Testis (tissue), 3 donors: ENCODE results near the gene HIP1. TPM values are rescaled to one million over a fixed set of nuclear protein-coding genes. Genes with fewer than 3 reads are reported as not detected.
A peak's percentile ranks its signal among the peaks of the same experiment; 100 is the strongest.
"Not testable (repeated sequence)": the region's sequence is repeated elsewhere in the genome, so short reads cannot be mapped to it uniquely, and the experiment has no call there.

ENCODE experiments used
- DNase-seq: peaks from one replicate; pipeline ENCODE4 v3.0.0-alpha.2; 2019
- H3K27ac ChIP-seq, 2 donors: fragments of 200-600 bp; sonication (generic); one replicate each; pipeline ENCODE4 v1.5.1; 2019
- H3K27me3 ChIP-seq: fragments of 200-600 bp; sonication (generic); one replicate; pipeline ENCODE4 v1.5.1; 2019
- H3K36me3 ChIP-seq: fragments of 200-600 bp; sonication (generic); one replicate; pipeline ENCODE4 v1.5.1; 2017; ENCODE audit warnings: low read depth; ENCODE audit errors: missing control alignments
- H3K4me1 ChIP-seq: fragments of 200-600 bp; sonication (generic); one replicate; pipeline ENCODE4 v1.5.1; 2019
- H3K4me3 ChIP-seq, 2 donors: fragments of 200-600 bp; sonication (generic); one replicate each; pipeline ENCODE4 v1.5.1; 2017 to 2019
- H3K9me3 ChIP-seq: fragments of 200-600 bp; sonication (generic); one replicate; pipeline ENCODE4 v1.5.1; 2017
- CTCF ChIP-seq, 3 experiments: fragments of 450-650 bp in 2 of 3; fragments of 200-600 bp in 1 of 3; sonication (generic) in 1 of 3; IDR thresholded peaks; one replicate each; pipeline ENCODE4 v1.5.1; 2016 to 2019; ENCODE audit warnings: antibody characterized with exemption in 3 of 3, mild to moderate bottlenecking in 2 of 3, moderate library complexity in 1 of 3
- POLR2A ChIP-seq: fragments of 450-650 bp; IDR thresholded peaks from one replicate; pipeline ENCODE4 v1.6.1; 2017; ENCODE audit warnings: antibody characterized with exemption, mild to moderate bottlenecking, moderate library complexity
- WGBS, 2 donors: methylation state at CpG; one replicate each; pipeline ENCODE4 v1.1.5; 2018; 5-methylcytosine and 5-hydroxymethylcytosine counted together
- intact Hi-C: fragments of 100-400 bp; cut with DNase I; formaldehyde crosslinking; loops from one replicate; pipeline ENCODE4 v1.15.1; 2023; ENCODE audit warnings: low total_unique reads
- polyA plus RNA-seq: library from polyadenylated mRNA; stranded (reverse); fragments of 350-450 nt; fragmentation: Illumina TruSeq; extraction: RNeasy Lipid Tissue Mini Kit (QIAGEN cat#74804); gene quantifications from one replicate; pipeline ENCODE4 v1.2.3, GENCODE V29; 2014; ENCODE audit warnings: low read depth, low replicate concordance; ENCODE audit not compliant: insufficient read depth
- total RNA-seq, 2 donors: library from RNA; depleted of rRNA; stranded (reverse); fragments of >200 nt; gene quantifications; one replicate each; pipeline ENCODE4 v1.2.3, GENCODE V29; 2016

Gene HIP1
- total and polyA plus RNA-seq, 3 donors from 2014 or later: 43.5 to 85.4 (median 68.0) TPM

- H3K36me3 ChIP-seq: no peaks in the 10 kb centered on the region
- H3K9me3 ChIP-seq: no peaks in the 10 kb centered on the region
- WGBS, 2 donors: 76 to 85% methylated on average over 22 to 27 of the region's 27 CpGs
- no peak overlapping the region for H3K27ac ChIP-seq
- DNase-seq: no peak
- no peaks in the 10 kb centered on the region for H3K4me1 ChIP-seq
- intact Hi-C loops: no loop called here
- H3K4me3 ChIP-seq: no peak overlapping the region
- H3K27me3 ChIP-seq: no peaks in the 10 kb centered on the region
- TF ChIP-seq CTCF (IDR thresholded peaks at IDR 0.05) (no peak), POLR2A (no peak)
Measured at GRCh38 chr7:75559355-75559975, 179.3 kb downstream of the HIP1 start.

- H3K9me3 ChIP-seq, H3K27me3 ChIP-seq, H3K36me3 ChIP-seq, intact Hi-C loops, DNase-seq, H3K27ac ChIP-seq, H3K4me3 ChIP-seq, H3K4me1 ChIP-seq: not testable (repeated sequence)
- WGBS, 2 donors: 94 to 95% methylated on average over 6 of the region's 6 CpGs
Measured at GRCh38 chr7:75556835-75557234, 181.9 kb downstream of the HIP1 start.

GRCh38 chr7:75555736-75556135 is 183.0 kb downstream of the HIP1 start:
- Histone ChIP-seq H3K4me3 (peak overlapping the region in 1 of 2 donors; percentile 41), H3K27ac (no peak overlapping the region), H3K9me3 (no peaks in the 10 kb centered on the region), H3K4me1 (no peaks in the 10 kb centered on the region), H3K27me3 (no peaks in the 10 kb centered on the region), H3K36me3 (no peaks in the 10 kb centered on the region)
- intact Hi-C loops: no loop called here
- no peak for TF ChIP-seq CTCF (IDR thresholded peaks at IDR 0.05)
- no peak for TF ChIP-seq POLR2A
- WGBS, 2 donors: 22 to 87% methylated on average over 11 to 13 of the region's 13 CpGs
- peak; percentile 15 for DNase-seq

GRCh38 chr7:75546237-75547015 is 192.3 kb downstream of the HIP1 start:
- intact Hi-C loops: loop anchor here (10.0 kb wide), 1 partner anchor 208 kb away; no protein-coding TSS in a partner anchor
- H3K36me3 ChIP-seq: no peaks in the 10 kb centered on the region
- no peak overlapping the region for H3K4me3 ChIP-seq
- no peak for TF ChIP-seq POLR2A
- no peak overlapping the region for H3K27ac ChIP-seq
- 84 to 85% methylated on average over 15 of the region's 15 CpGs for WGBS, 2 donors
- no peaks in the 10 kb centered on the region for H3K27me3 ChIP-seq
- no peaks in the 10 kb centered on the region for H3K9me3 ChIP-seq
- H3K4me1 ChIP-seq: no peaks in the 10 kb centered on the region
- DNase-seq: no peak

GRCh38 chr7:75537731-75538130 is 201.0 kb downstream of the HIP1 start:
- no peaks in the 10 kb centered on the region for H3K9me3 ChIP-seq
- H3K27ac ChIP-seq: no peak overlapping the region
- WGBS, 2 donors: 87 to 88% methylated on average over 5 of the region's 5 CpGs
- H3K27me3 ChIP-seq: no peaks in the 10 kb centered on the region
- H3K36me3 ChIP-seq: no peaks in the 10 kb centered on the region
- TF ChIP-seq CTCF (IDR thresholded peaks at IDR 0.05): no peak
- TF ChIP-seq POLR2A: no peak
- no peak for DNase-seq
- intact Hi-C loops: no loop called here
- H3K4me1 ChIP-seq: no peaks in the 10 kb centered on the region
- H3K4me3 ChIP-seq: no peak overlapping the region
